GM12878 (cell line): Measurements from ENCODE around the gene KIAA1217. TPM values are rescaled to one million over a fixed set of nuclear protein-coding genes. Genes with fewer than 3 reads are reported as not detected.

ENCODE experiments used
- ATAC-seq: fragments of 200-7000 bp; cut with Tn5 transposase; 3 replicates; pipeline ENCODE4 v1.9.1; 2020; ENCODE audit warnings: mild to moderate bottlenecking, moderate library complexity
- BruUV-seq: library from RNA; stranded (reverse); fragments of 400-500 nt; replicated peaks from 2 replicates; lab custom pipeline; 2021; lab: Mats Ljungman, UMichigan
- CTCF ChIA-PET: fragments of 300-600 bp; sonication (Branson Sonifier 250); formaldehyde crosslinking; extraction: SDS; loops from one replicate; lab custom pipeline; 2021; ENCODE audit warnings: inconsistent platforms; lab: Yijun Ruan, JAX
- POLR2A ChIA-PET: fragments of 350-600 bp; formaldehyde crosslinking; extraction: SDS; loops from one replicate; lab custom pipeline; 2021; ENCODE audit warnings: inconsistent platforms; lab: Charles Lee
- RAD21 ChIA-PET: fragments of 300-600 bp; sonication (Branson Sonifier 250); formaldehyde crosslinking; loops from one replicate; lab custom pipeline; 2023; ENCODE audit warnings: antibody characterized with exemption; ENCODE audit not compliant: unreplicated experiment; lab: Charles Lee
- SMC1A ChIA-PET: fragments of 300-600 bp; sonication (Branson Sonifier 250); formaldehyde crosslinking; loops from one replicate; lab custom pipeline; 2023; ENCODE audit not compliant: unreplicated experiment, uncharacterized antibody; lab: Charles Lee
- DNase-seq: peaks from one replicate; pipeline ENCODE4 v3.0.0-alpha.2; 2011; ENCODE audit warnings: low read depth, low spot score
- FAIRE-seq: peaks from 3 replicates; lab custom pipeline; 2011; peaks lifted over from hg19 to GRCh38; lab: Jason Lieb, UNC
- H2AFZ ChIP-seq: 2 replicates; pipeline ENCODE4 v1.6.0; 2011; ENCODE audit warnings: low read depth, low read length, control low read depth; ENCODE audit not compliant: control insufficient read depth
- H3K27ac ChIP-seq: 2 replicates; pipeline ENCODE4 v1.5.1; 2011; ENCODE audit warnings: control low read depth; ENCODE audit not compliant: control insufficient read depth, insufficient read depth
- H3K27me3 ChIP-seq, 2 experiments: replicated peaks in 1 of 2; 2 replicates each; pipeline versions ENCODE4 v1.6.0 to v1.6.1; 2011; ENCODE audit warnings: low read length in 1 of 2; ENCODE audit not compliant: control insufficient read depth in 2 of 2, insufficient read depth in 2 of 2
- H3K36me3 ChIP-seq, 2 experiments: 2 replicates each; pipeline ENCODE4 v1.5.1; 2011; ENCODE audit warnings: low read length in 1 of 2; ENCODE audit not compliant: control insufficient read depth in 2 of 2, insufficient read depth in 2 of 2
- H3K4me1 ChIP-seq: 2 replicates; pipeline ENCODE4 v1.6.1; 2011; ENCODE audit warnings: mild to moderate bottlenecking, low read length, moderate library complexity, mixed read lengths; ENCODE audit not compliant: control insufficient read depth, insufficient read depth
- H3K4me2 ChIP-seq: 2 replicates; pipeline ENCODE4 v1.6.0; 2011; ENCODE audit warnings: control low read depth; ENCODE audit not compliant: control insufficient read depth, insufficient read depth
- H3K4me3 ChIP-seq: fragments of 200-600 bp; sonication (generic); 2 replicates; pipeline ENCODE4 v1.5.1; 2016
- H3K79me2 ChIP-seq: 2 replicates; pipeline ENCODE4 v1.6.0; 2011; ENCODE audit warnings: low read length; ENCODE audit not compliant: control insufficient read depth, insufficient read depth
- H3K9ac ChIP-seq: 2 replicates; pipeline ENCODE4 v1.8.0; 2011; ENCODE audit warnings: low read length, control low read depth, mixed read lengths; ENCODE audit not compliant: control insufficient read depth, insufficient read depth
- H3K9me3 ChIP-seq: replicated peaks from 3 replicates; pipeline ENCODE4 v1.5.1; 2011; ENCODE audit warnings: mild to moderate bottlenecking, low read length; ENCODE audit not compliant: control insufficient read depth, insufficient read depth
- H4K20me1 ChIP-seq: 2 replicates; pipeline ENCODE4 v1.6.0; 2011; ENCODE audit not compliant: control insufficient read depth, insufficient read depth
- BACH1 ChIP-seq: fragments of 450-650 bp; IDR thresholded peaks from 2 replicates; pipeline ENCODE4 v1.6.1; 2017; ENCODE audit warnings: mild to moderate bottlenecking, borderline replicate concordance
- MTA2 ChIP-seq: fragments of 450-650 bp; IDR thresholded peaks from 2 replicates; pipeline ENCODE4 v1.6.1; 2016; ENCODE audit warnings: low read depth, mild to moderate bottlenecking, moderate library complexity
- NFXL1 ChIP-seq: fragments of 450-650 bp; IDR thresholded peaks from 2 replicates; pipeline ENCODE4 v1.6.1; 2017; ENCODE audit warnings: antibody characterized with exemption, mild to moderate bottlenecking, borderline replicate concordance
- NR2C2 ChIP-seq: IDR thresholded peaks from 2 replicates; pipeline ENCODE4 v1.6.1; 2011; ENCODE audit warnings: borderline replicate concordance, low read depth; ENCODE audit not compliant: control insufficient read depth, insufficient read length
- ZNF24 ChIP-seq: fragments of 450-650 bp; IDR thresholded peaks from 2 replicates; pipeline ENCODE4 v1.6.1; 2017; ENCODE audit warnings: antibody characterized with exemption, mild to moderate bottlenecking
- WGBS: methylation state at CpG from one replicate; pipeline ENCODE4 v1.1.6; 2016; ENCODE audit warnings: low lambda C conversion rate; ENCODE audit not compliant: insufficient replicate concordance, insufficient coverage; ENCODE audit errors: missing lambda C conversion rate; 5-methylcytosine and 5-hydroxymethylcytosine counted together
- in situ Hi-C: fragments of 300-500 bp; cut with MboI; formaldehyde crosslinking; loops from 9 replicates; pipeline ENCODE4 v1.14.3; 2018; ENCODE audit warnings: mixed read lengths
- intact Hi-C: fragments of 100-400 bp; cut with micrococcal nuclease; formaldehyde crosslinking; loops from one replicate; pipeline ENCODE4 v1.14.2; 2022; ENCODE audit not compliant: unreplicated experiment
- polyA plus RNA-seq, 11 experiments: library from polyadenylated mRNA; depleted of rRNA in 4 of 11; unstranded in 6 of 11; stranded (reverse) in 5 of 11; fragments of >200 nt; fragmentation: Nextera tagmentation in 4 of 11; fragmentation: Illumina TruSeq in 1 of 11; extraction: Ambion mirVana in 4 of 11; extraction: Trizol in 1 of 11; gene quantifications; 1 replicate in 1 of 11; 2 replicates in 10 of 11; pipeline versions ENCODE4 v1.2.1 to v1.2.3, GENCODE V29; 2011 to 2016; ENCODE audit warnings: inconsistent platforms in 2 of 11, missing spikeins in 2 of 11, low read depth in 1 of 11
- total RNA-seq, 4 experiments: library from RNA; depleted of rRNA in 3 of 4; stranded (reverse); fragments of >200 nt in 3 of 4; fragmentation: Illumina TruSeq in 1 of 4; extraction: Trizol in 1 of 4; gene quantifications; 2 replicates each; pipeline versions ENCODE4 v1.2.1 to v1.2.3, GENCODE V29; 2013 to 2021
- TF ChIP-seq, protein P1 (sequence below): IDR thresholded peaks from 2 replicates; pipeline ENCODE4 v1.6.1; 2012; ENCODE audit warnings: low read length, inconsistent platforms

KIAA1217 gene
- total and polyA plus RNA-seq, 10 of the 15 experiments (the other 5 are each of a cell fraction or from before 2014, with no cell fraction given), result 0.57 to 3.8 (median 2.1) TPM

DNA sequence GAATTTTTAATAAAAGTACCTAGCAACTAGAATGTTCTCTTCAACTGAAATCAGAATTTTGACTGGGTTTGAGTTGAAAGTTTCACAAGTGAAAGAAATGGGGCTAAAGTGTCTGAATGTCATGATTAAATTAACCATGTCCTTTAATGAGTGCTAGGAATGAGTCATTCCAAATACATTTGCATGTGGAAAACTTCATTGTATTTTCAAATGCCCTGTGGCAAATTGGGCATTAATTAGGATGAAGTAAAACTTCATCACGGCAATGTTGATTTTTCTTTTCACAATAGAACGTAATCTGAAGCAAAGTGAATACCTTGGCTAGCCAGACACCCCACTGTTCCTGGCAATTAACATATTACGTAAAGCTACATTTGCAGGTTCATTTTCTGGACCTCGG, 166.6 kb downstream of the KIAA1217 start:
- ATAC-seq (no peak), FAIRE-seq (no peak), DNase-seq (no peak)
- Histone ChIP-seq H3K36me3 (no peaks in the 10 kb centered on the region), H3K27me3 (no peaks in the 10 kb centered on the region), H3K4me3 (no peak overlapping the region), H3K4me1 (no peaks in the 10 kb centered on the region), H3K4me2 (no peak overlapping the region), H2AFZ (no peak overlapping the region), H3K79me2 (no peaks in the 10 kb centered on the region), H3K9ac (no peak overlapping the region), H3K27ac (no peak overlapping the region), H3K9me3 (no peaks in the 10 kb centered on the region; the same call in 2 of the 3 replicates), H4K20me1 (no peaks in the 10 kb centered on the region)
- intact Hi-C loops (no loop called here), in situ Hi-C loops (no loop called here)
- ChIA-PET POLR2A (no interaction called here), RAD21 (interaction anchor here (1.5 kb wide), 1 partner anchor 56 kb away, joined by 3 read pairs; no protein-coding TSS in a partner anchor), CTCF (interaction anchor here (1.0 to 1.4 kb wide), 4 partner anchors 8 to 16 kb away, joined by 3 to 5 read pairs (median 4); no protein-coding TSS in a partner anchor), SMC1A (interaction anchor here (1.1 to 2.3 kb wide), 4 partner anchors 11 to 166 kb away, joined by 4 to 11 read pairs (median 6); no protein-coding TSS in a partner anchor)
- WGBS, result 40% methylated on average over 4 of the region's 4 CpGs
- BruUV-seq, result no TSS peak
- TF ChIP-seq, protein P1, sequence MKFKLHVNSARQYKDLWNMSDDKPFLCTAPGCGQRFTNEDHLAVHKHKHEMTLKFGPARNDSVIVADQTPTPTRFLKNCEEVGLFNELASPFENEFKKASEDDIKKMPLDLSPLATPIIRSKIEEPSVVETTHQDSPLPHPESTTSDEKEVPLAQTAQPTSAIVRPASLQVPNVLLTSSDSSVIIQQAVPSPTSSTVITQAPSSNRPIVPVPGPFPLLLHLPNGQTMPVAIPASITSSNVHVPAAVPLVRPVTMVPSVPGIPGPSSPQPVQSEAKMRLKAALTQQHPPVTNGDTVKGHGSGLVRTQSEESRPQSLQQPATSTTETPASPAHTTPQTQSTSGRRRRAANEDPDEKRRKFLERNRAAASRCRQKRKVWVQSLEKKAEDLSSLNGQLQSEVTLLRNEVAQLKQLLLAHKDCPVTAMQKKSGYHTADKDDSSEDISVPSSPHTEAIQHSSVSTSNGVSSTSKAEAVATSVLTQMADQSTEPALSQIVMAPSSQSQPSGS, result no peak
- peak; percentile 51; the same call in 1 of the 2 replicates for TF ChIP-seq MTA2

DNA sequence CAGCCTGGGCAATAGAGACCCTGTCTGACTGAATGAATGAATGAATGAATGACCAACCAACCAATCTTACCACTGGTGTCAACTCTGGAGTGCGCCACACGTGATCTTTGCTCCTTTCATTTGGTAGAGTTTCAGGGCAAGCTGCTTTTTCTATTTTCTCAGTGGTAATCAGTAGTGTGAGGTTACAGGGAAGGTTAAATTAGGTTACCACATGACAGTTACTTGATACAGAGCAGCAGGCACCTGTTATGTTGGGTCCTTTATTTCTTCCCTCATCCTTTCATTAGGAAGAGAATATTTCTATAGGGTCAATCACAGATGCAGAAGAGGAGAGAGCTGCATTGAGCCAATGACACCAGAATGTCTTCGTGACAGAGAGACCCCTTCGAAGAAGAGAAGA, 167.8 kb downstream of the KIAA1217 start:
- no peaks in the 10 kb centered on the region for H3K36me3 ChIP-seq
- no peak overlapping the region for H3K4me3 ChIP-seq
- SMC1A ChIA-PET, result interaction anchor here (1.1 to 2.3 kb wide), 6 partner anchors 12 to 167 kb away, joined by 4 to 11 read pairs (median 6); no protein-coding TSS in a partner anchor
- RAD21 ChIA-PET, result interaction anchor here (1.5 kb wide), 1 partner anchor 55 kb away, joined by 3 read pairs; no protein-coding TSS in a partner anchor
- H2AFZ ChIP-seq, result no peak overlapping the region
- H3K4me2 ChIP-seq, result no peak overlapping the region
- in situ Hi-C loops (no loop called here), intact Hi-C loops (no loop called here)
- H3K79me2 ChIP-seq, result no peaks in the 10 kb centered on the region
- H4K20me1 ChIP-seq, result no peaks in the 10 kb centered on the region
- no peak for ATAC-seq
- CTCF ChIA-PET, result interaction anchor here (0.9 to 2.0 kb wide), 5 partner anchors 9 to 613 kb away, joined by 3 to 5 read pairs (median 4); no protein-coding TSS in a partner anchor
- POLR2A ChIA-PET, result no interaction called here
- H3K9ac ChIP-seq, result no peak overlapping the region
- H3K27ac ChIP-seq, result no peak overlapping the region
- FAIRE-seq, result no peak
- H3K27me3 ChIP-seq, result no peaks in the 10 kb centered on the region
- no peak for DNase-seq
- H3K9me3 ChIP-seq, result no peaks in the 10 kb centered on the region; the same call in 2 of the 3 replicates
- WGBS, result 27% methylated on average over 4 of the region's 4 CpGs
- TF ChIP-seq BACH1 (no peak), NR2C2 (no peak), NFXL1 (no peak), ZNF24 (peak; percentile 82)
- no peaks in the 10 kb centered on the region for H3K4me1 ChIP-seq
- BruUV-seq, result no TSS peak
